Activated CD4-positive, alpha-beta memory T cell treated with anti-CD3 and anti-CD28 coated beads, Interleukin-2, amount 10 ng/mL, durations not matched to agents 7 days and 5 days (primary cell): ENCODE measurements around the gene CDH22. TPM values are rescaled to one million over a fixed set of nuclear protein-coding genes. Genes with fewer than 3 reads are reported as not detected.

ENCODE experiments used
- CTCF ChIA-PET: fragments of 350-600 bp; sonication (Branson Sonifier 250); formaldehyde crosslinking; loops from one replicate; lab custom pipeline; 2021; ENCODE audit warnings: antibody characterized with exemption, inconsistent platforms; lab: Charles Lee
- POLR2A ChIA-PET: fragments of 350-600 bp; sonication (Branson Sonifier 250); formaldehyde crosslinking; loops from one replicate; lab custom pipeline; 2021; ENCODE audit warnings: antibody characterized with exemption; lab: Charles Lee
- DNase-seq: peaks from one replicate; pipeline ENCODE4 v3.0.0-alpha.2; 2020
- H3K27ac Mint-ChIP-seq: one replicate; pipeline ENCODE4 v1.8.0; 2021; ENCODE audit warnings: mild to moderate bottlenecking, mixed read lengths
- H3K27me3 Mint-ChIP-seq: one replicate; pipeline ENCODE4 v1.8.0; 2021; ENCODE audit warnings: mixed read lengths
- H3K36me3 Mint-ChIP-seq: one replicate; pipeline ENCODE4 v1.8.0; 2021; ENCODE audit warnings: low read depth, mixed read lengths
- H3K4me1 Mint-ChIP-seq: one replicate; pipeline ENCODE4 v1.8.0; 2021; ENCODE audit warnings: mixed read lengths
- H3K4me3 Mint-ChIP-seq: one replicate; pipeline ENCODE4 v1.8.0; 2021; ENCODE audit warnings: mild to moderate bottlenecking, mixed read lengths
- H3K9me3 Mint-ChIP-seq: one replicate; pipeline ENCODE4 v1.8.0; 2021; ENCODE audit warnings: mixed read lengths
- total RNA-seq, 2 experiments: library from RNA; stranded (reverse); gene quantifications; one replicate each; pipeline ENCODE4 v1.2.3, GENCODE V29; 2021

The CDH22 gene
- total RNA-seq, 2 experiments from 2014 or later: not detected

GRCh38 chr20:46327557-46327956 is 19.3 kb upstream of the CDH22 start:
- ChIA-PET CTCF (interaction anchor here (1.7 to 2.3 kb wide), 2 partner anchors 21 to 22 kb away, joined by 3 to 6 read pairs; no protein-coding TSS in a partner anchor), POLR2A (no interaction called here)
- H3K4me1 Mint-ChIP-seq: no peaks in the 10 kb centered on the region
- DNase-seq: no peak
- H3K9me3 Mint-ChIP-seq: no peaks in the 10 kb centered on the region
- no peaks in the 10 kb centered on the region for H3K36me3 Mint-ChIP-seq
- H3K27me3 Mint-ChIP-seq: peaks cover 12% of the 10 kb centered on the region
- H3K4me3 Mint-ChIP-seq: no peak overlapping the region
- no peak overlapping the region for H3K27ac Mint-ChIP-seq

- Mint-ChIP-seq H3K4me1 (no peaks in the 10 kb centered on the region), H3K36me3 (no peaks in the 10 kb centered on the region), H3K27me3 (peaks cover 20% of the 10 kb centered on the region), H3K4me3 (no peak overlapping the region), H3K9me3 (no peaks in the 10 kb centered on the region), H3K27ac (no peak overlapping the region)
- DNase-seq: no peak
- CTCF ChIA-PET: interaction anchor here (1.7 kb wide), 1 partner anchor 20 kb away, joined by 3 read pairs; no protein-coding TSS in a partner anchor
- POLR2A ChIA-PET: no interaction called here
Measured at GRCh38 chr20:46325789-46326188, 17.5 kb upstream of the CDH22 start.

- DNase-seq: no peak
Measured at GRCh38 chr20:46324960-46325703, 16.8 kb upstream of the CDH22 start.

GRCh38 chr20:46324379-46324778 is 16.1 kb upstream of the CDH22 start:
- H3K4me3 Mint-ChIP-seq: no peak overlapping the region
- DNase-seq: no peak
- no peaks in the 10 kb centered on the region for H3K4me1 Mint-ChIP-seq
- no peak overlapping the region for H3K27ac Mint-ChIP-seq
- CTCF ChIA-PET: no interaction called here
- H3K9me3 Mint-ChIP-seq: no peaks in the 10 kb centered on the region
- no peaks in the 10 kb centered on the region for H3K36me3 Mint-ChIP-seq
- H3K27me3 Mint-ChIP-seq: peaks cover 21% of the 10 kb centered on the region
- POLR2A ChIA-PET: no interaction called here

More at GRCh38 chr20:46324960-46325703, 16.8 kb upstream of the CDH22 start:
- no peak overlapping the region for H3K27ac Mint-ChIP-seq
- H3K9me3 Mint-ChIP-seq: no peaks in the 10 kb centered on the region
- no peak overlapping the region for H3K4me3 Mint-ChIP-seq
- peaks cover 20% of the 10 kb centered on the region for H3K27me3 Mint-ChIP-seq
- CTCF ChIA-PET: no interaction called here
- POLR2A ChIA-PET: no interaction called here
- H3K36me3 Mint-ChIP-seq: no peaks in the 10 kb centered on the region
- H3K4me1 Mint-ChIP-seq: no peaks in the 10 kb centered on the region

GRCh38 chr20:46323557-46323956 is 15.3 kb upstream of the CDH22 start:
- DNase-seq: no peak
- ChIA-PET CTCF (no interaction called here), POLR2A (no interaction called here)
- H3K27me3 Mint-ChIP-seq: peaks cover 29% of the 10 kb centered on the region
- H3K36me3 Mint-ChIP-seq: no peaks in the 10 kb centered on the region
- H3K27ac Mint-ChIP-seq: no peak overlapping the region
- H3K9me3 Mint-ChIP-seq: no peaks in the 10 kb centered on the region
- H3K4me1 Mint-ChIP-seq: no peaks in the 10 kb centered on the region
- H3K4me3 Mint-ChIP-seq: no peak overlapping the region

- peaks cover 29% of the 10 kb centered on the region for H3K27me3 Mint-ChIP-seq
- no peaks in the 10 kb centered on the region for H3K9me3 Mint-ChIP-seq
- no peaks in the 10 kb centered on the region for H3K36me3 Mint-ChIP-seq
- ChIA-PET POLR2A (no interaction called here), CTCF (interaction anchor here (1.1 kb wide), 1 partner anchor 16 kb away, joined by 5 read pairs; no protein-coding TSS in a partner anchor)
- no peak overlapping the region for H3K4me3 Mint-ChIP-seq
- DNase-seq: no peak
- no peaks in the 10 kb centered on the region for H3K4me1 Mint-ChIP-seq
- no peak overlapping the region for H3K27ac Mint-ChIP-seq
Measured at GRCh38 chr20:46322641-46323040, 14.3 kb upstream of the CDH22 start.

GRCh38 chr20:46317685-46318177 is 9.4 kb upstream of the CDH22 start:
- DNase-seq: no peak
- Mint-ChIP-seq H3K36me3 (no peaks in the 10 kb centered on the region), H3K4me1 (no peaks in the 10 kb centered on the region), H3K27ac (no peak overlapping the region), H3K9me3 (no peaks in the 10 kb centered on the region), H3K27me3 (peaks cover 60% of the 10 kb centered on the region), H3K4me3 (no peak overlapping the region)
- ChIA-PET CTCF (interaction anchor here (1.4 kb wide), 1 partner anchor 11 kb away, joined by 3 read pairs; no protein-coding TSS in a partner anchor), POLR2A (no interaction called here)

- DNase-seq: no peak
- Mint-ChIP-seq H3K27me3 (peaks cover 59% of the 10 kb centered on the region), H3K36me3 (no peaks in the 10 kb centered on the region), H3K9me3 (no peaks in the 10 kb centered on the region), H3K4me1 (no peaks in the 10 kb centered on the region), H3K4me3 (no peak overlapping the region), H3K27ac (no peak overlapping the region)
- ChIA-PET POLR2A (no interaction called here), CTCF (interaction anchor here (1.4 kb wide), 1 partner anchor 10 kb away, joined by 3 read pairs; no protein-coding TSS in a partner anchor)
Measured at GRCh38 chr20:46316984-46317684, 8.8 kb upstream of the CDH22 start.

- Mint-ChIP-seq H3K4me3 (no peak overlapping the region), H3K27ac (no peak overlapping the region), H3K36me3 (no peaks in the 10 kb centered on the region), H3K27me3 (peaks cover 68% of the 10 kb centered on the region), H3K9me3 (no peaks in the 10 kb centered on the region), H3K4me1 (peaks cover 3% of the 10 kb centered on the region)
- CTCF ChIA-PET: interaction anchor here (0.7 kb wide), 1 partner anchor 8 kb away, joined by 3 read pairs; no protein-coding TSS in a partner anchor
- DNase-seq: no peak
- POLR2A ChIA-PET: no interaction called here
Measured at GRCh38 chr20:46315311-46315710, 7.0 kb upstream of the CDH22 start.

GRCh38 chr20:46312945-46313861 is 4.9 kb upstream of the CDH22 start:
- H3K27me3 Mint-ChIP-seq: peaks cover 76% of the 10 kb centered on the region
- ChIA-PET CTCF (no interaction called here), POLR2A (interaction anchor here (1.0 kb wide), 1 partner anchor 37 kb away, joined by 4 read pairs; no protein-coding TSS in a partner anchor)
- DNase-seq: no peak
- H3K9me3 Mint-ChIP-seq: no peaks in the 10 kb centered on the region
- H3K4me3 Mint-ChIP-seq: no peak overlapping the region
- H3K27ac Mint-ChIP-seq: no peak overlapping the region
- peaks cover 5% of the 10 kb centered on the region for H3K4me1 Mint-ChIP-seq
- H3K36me3 Mint-ChIP-seq: no peaks in the 10 kb centered on the region

- H3K36me3 Mint-ChIP-seq: no peaks in the 10 kb centered on the region
- H3K4me3 Mint-ChIP-seq: no peak overlapping the region
- no peak overlapping the region for H3K27ac Mint-ChIP-seq
- peaks cover 77% of the 10 kb centered on the region for H3K27me3 Mint-ChIP-seq
- DNase-seq: no peak
- ChIA-PET POLR2A (no interaction called here), CTCF (interaction anchor here (0.8 kb wide), 1 partner anchor 37 kb away, joined by 3 read pairs; no protein-coding TSS in a partner anchor)
- H3K4me1 Mint-ChIP-seq: peaks cover 5% of the 10 kb centered on the region
- no peaks in the 10 kb centered on the region for H3K9me3 Mint-ChIP-seq
Measured at GRCh38 chr20:46312075-46312944, 4.0 kb upstream of the CDH22 start.

- Mint-ChIP-seq H3K36me3 (no peaks in the 10 kb centered on the region), H3K4me1 (peaks cover 6% of the 10 kb centered on the region), H3K27ac (no peak overlapping the region), H3K27me3 (peaks cover 80% of the 10 kb centered on the region), H3K4me3 (no peak overlapping the region), H3K9me3 (no peaks in the 10 kb centered on the region)
- no peak for DNase-seq
- POLR2A ChIA-PET: no interaction called here
- CTCF ChIA-PET: interaction anchor here (0.7 to 0.8 kb wide), 2 partner anchors 37 to 231 kb away, joined by 3 read pairs; no protein-coding TSS in a partner anchor
Measured at GRCh38 chr20:46311719-46312074, 3.4 kb upstream of the CDH22 start.
